NOMO-1 (cell line): ENCODE results near the gene PRKCH.
"Not testable (repeated sequence)": the region's sequence is repeated elsewhere in the genome, so short reads cannot be mapped to it uniquely, and the experiment has no call there.

Experiments used
- DNase-seq, 2 experiments: peaks; one replicate each; lab custom pipeline; 2025; ENCODE audit not compliant: unreplicated experiment in 2 of 2; lab: John Stamatoyannopoulos, UW

The PRKCH gene

DNA sequence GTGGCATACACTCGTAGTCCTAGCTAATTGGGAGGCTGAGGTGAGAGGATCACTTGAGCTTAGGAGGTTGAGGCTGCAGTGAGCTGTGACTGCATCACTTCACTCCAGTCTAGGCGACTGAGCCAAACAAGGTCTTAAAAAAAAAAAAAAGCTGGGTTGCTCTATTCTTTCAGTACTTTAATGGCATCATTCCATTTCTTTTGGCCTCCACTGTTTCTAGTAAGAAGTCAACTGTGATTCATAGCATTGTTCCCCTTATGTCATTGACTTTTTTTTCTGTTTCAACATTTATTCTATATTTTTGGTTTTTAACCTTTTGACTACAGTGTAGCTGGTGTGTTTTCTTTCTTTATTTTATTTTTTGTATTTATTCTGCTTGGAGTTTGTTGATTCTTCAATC lies 16.7 kb upstream of the PRKCH start:
- no peak for DNase-seq

- no peak for DNase-seq
Measured at GRCh38 chr14:61308198-61308597, 13.2 kb upstream of the PRKCH start.

DNA sequence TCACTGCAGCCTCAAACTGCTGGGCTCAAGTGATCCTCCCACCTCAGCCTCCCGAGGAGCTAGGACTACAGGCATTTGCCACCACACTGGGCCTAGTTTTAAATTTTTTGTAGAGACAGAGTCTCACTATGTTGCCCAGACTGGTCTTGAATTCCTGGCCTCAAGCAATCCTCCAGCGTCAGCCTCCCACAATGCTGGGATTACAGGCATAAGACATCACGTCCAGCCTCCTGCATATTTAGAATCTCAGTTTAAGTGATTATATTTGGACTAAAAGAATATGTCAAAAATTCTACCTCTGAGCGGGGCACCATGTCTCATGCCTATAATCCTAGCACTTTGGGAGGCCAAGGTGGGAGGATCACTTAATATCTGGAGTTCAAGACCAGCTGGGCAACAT lies 12.7 kb upstream of the PRKCH start:
- not testable (repeated sequence) for DNase-seq

GRCh38 chr14:61315313-61315712 lies 6.1 kb upstream of the PRKCH start:
- no peak for DNase-seq

GRCh38 chr14:61319086-61319485 lies 2.3 kb upstream of the PRKCH start:
- DNase-seq: no peak

GRCh38 chr14:61319706-61320105 lies 1.7 kb upstream of the PRKCH start:
- no peak for DNase-seq

DNA sequence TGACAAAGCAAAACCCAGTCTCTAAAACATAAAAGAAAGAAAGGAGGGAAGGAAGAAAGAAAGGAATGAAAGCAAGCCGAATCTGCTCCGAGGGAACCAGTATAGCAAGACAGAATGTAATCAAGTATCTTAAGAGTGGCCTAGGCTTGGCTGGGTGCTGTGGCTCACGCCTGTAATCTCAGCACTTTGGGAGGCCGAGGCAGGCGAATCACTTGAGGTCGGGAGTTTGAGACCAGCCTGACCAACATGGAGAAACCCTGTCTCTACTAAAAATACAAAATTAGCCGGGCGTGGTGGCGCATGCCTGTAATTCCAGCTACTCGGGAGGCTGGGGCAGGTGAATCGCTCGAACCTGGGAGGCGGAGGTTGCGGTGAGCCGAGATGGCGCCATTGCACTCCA lies 1.2 kb upstream of the PRKCH start:
- DNase-seq: not testable (repeated sequence)

DNA sequence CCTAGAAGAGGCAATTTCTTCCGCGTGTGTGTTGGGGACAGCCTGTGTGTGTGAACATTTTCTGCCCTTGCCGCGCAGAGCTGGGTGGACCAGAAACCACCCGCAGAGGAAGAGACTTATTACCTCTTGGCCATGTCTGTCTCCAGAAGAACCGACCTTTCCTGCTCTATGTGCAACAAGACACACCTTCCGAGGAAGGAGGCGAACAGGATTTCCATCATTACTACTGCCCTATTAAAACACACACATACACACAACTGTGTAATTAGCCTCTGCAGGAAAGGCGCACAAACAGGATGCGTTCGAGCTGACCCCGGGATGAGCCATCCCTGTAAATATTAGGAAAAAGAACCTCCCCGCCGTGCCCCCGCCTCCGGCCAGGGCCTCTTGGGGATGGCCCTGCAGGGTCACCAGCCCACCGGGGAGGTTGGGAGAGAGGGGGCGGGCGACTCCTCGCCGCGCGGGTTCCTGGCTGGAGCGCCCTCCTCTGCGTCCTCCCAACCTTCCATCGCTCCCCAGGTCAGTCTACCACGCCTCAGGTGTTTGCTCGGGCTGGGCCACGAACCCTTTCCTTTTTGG lies 484 bp upstream of the PRKCH start:
- DNase-seq: no peak

- no peak for DNase-seq
Measured at GRCh38 chr14:61322011-61322798, 826 bp downstream of the PRKCH start.

DNA sequence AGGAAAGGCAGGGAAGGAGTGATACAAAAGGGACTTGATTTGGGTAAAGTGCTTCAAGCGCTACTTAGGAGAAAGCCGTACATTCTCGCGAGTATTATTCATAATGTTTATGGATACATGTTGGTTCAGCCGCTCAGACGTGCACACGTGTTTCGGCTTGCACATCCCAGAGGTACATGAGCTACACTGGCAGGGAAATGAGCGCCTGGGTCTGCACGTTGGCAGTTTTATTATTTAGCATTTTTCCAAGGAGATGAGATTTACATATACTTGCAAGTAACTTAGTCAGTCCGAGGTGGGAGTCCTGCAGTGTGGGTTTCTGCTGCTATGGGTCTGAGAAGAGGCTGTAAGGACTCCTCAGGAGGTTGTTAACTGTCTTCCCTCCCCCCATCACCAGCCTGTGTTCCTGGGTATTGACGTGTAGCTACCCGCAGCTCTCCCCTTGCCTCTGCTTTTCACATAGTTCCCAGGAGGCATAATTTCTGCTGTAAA lies 1.5 kb downstream of the PRKCH start:
- DNase-seq: no peak

DNA sequence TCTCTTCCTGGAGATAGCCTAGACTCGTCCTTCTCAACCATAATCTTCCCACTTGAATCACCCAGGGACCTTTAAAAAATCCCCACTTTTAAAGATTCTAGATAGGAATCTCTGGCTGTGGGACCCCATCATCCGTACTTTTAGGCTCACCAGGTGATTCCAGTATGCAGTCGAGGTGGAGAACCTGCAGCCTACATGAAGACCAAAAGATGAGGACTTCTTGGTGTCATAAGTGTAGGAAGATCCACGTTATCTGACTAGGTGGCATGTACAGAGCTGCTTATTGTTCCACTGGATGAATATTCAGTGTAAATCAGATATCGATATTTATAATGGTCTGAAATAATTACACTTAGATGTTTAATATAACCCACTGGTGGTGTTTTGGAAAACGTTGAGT lies 2.6 kb downstream of the PRKCH start:
- no peak for DNase-seq

DNA sequence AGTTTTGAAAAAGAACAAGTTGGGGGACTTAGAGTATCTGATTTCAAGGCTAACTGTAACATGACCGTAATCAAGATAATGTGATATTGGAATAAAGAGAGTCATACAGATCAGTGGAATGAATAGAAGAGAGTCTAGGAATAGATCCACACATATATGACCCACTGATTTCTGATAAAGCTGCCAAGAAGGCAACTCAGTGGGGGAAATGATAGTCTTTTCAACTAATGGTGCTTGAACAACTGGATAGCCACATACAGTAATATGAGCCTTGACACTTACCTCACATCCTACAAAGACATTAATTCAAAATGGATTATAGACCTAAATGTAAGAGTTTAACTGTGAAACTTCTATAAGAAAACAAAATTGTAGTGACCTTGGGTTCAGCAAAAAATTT lies 3.8 kb downstream of the PRKCH start:
- no peak for DNase-seq

DNA sequence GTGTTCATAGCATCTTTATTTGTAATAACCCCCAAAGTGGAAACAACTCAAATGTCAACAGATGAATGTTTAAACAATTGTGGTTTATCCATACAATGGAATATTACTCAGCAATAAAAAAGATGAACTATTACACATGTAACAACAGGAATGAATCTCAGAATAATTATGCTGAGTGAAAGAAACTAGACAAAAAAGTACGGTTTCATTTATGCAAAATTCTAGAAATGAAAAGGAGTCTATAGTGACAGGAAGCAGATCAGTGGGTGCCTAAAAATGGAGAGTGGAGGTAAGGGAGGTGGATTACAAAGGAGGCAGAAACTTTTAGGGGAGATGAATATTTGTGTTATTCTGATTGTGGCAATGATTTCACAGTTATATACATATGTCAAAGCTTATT lies 4.8 kb downstream of the PRKCH start:
- no peak for DNase-seq

GRCh38 chr14:61326847-61327246 lies 5.5 kb downstream of the PRKCH start:
- DNase-seq: no peak

DNA sequence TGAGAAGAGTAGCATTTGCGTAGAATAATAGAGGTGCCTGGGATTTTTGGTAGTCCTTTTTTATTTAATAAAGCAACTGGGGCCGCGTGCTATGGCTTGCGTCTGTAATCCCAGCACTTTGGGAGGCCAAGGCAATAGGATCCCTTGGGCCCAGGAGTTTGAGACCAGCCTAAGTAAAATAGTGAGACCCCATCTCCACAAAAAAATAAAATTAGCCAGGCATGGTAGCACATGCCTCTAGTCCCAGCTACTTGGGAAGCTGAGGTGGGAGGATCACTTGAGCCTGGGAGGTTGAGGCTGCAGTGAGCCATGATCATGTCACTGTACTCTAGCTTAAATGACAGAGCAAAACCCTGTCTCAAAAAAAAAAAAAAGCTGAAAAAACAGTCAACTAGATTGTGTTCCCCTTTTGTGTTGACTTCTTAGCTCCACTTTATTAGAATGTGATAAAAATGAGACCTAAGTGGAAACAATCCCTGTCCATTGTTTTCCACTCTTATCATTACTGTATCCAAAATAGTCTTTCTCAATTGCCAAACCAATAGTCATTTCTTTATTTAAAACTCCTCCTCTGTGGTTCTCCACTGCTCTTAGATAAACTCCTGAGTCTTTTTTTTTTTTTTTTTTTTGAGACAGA lies 7.4 kb downstream of the PRKCH start:
- DNase-seq: peak in 1 of 2 experiments; percentile 19

GRCh38 chr14:61329478-61330051 lies 8.2 kb downstream of the PRKCH start:
- peak; percentile 68 to 85 for DNase-seq

- no peak for DNase-seq
Measured at GRCh38 chr14:61330511-61330910, 9.1 kb downstream of the PRKCH start.

GRCh38 chr14:61331992-61332657 lies 10.7 kb downstream of the PRKCH start:
- DNase-seq: no peak

DNA sequence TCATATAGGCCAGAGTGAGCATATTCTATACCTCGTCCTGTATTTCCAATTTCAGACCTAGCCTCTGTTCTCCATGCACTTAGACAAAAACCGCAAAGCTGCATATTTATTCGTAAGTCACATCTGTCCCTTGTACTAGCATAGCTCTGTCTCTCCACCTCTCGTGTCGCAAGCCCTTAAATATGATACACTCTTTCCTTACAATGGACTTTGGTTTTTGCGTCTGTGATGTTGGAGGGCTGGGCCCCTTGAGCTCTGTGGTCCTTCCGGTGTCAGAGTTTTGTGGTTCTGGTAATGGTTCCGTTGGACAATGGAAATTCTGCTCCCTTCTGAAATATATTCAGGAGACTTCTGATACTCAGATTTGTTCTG lies 11.3 kb downstream of the PRKCH start:
- DNase-seq: no peak

DNA sequence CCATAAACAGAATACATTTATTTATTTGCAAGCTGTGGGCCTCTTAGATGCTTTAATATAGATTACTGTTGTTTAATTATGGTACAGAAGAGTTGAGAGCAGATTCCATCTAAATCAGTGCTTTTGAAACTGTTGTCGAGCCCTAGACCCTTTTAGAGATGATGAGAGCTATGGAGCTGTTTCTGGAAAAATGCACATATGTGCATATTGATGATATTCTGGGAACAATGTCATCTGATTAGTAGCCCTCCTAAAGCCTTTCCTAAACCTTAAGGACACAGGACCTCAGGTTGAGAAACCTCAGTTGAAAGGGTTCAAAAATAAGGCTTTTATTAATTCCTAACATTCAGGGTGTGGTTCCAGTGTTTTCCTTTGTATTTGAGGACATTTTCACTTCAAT lies 11.7 kb downstream of the PRKCH start:
- no peak for DNase-seq

DNA sequence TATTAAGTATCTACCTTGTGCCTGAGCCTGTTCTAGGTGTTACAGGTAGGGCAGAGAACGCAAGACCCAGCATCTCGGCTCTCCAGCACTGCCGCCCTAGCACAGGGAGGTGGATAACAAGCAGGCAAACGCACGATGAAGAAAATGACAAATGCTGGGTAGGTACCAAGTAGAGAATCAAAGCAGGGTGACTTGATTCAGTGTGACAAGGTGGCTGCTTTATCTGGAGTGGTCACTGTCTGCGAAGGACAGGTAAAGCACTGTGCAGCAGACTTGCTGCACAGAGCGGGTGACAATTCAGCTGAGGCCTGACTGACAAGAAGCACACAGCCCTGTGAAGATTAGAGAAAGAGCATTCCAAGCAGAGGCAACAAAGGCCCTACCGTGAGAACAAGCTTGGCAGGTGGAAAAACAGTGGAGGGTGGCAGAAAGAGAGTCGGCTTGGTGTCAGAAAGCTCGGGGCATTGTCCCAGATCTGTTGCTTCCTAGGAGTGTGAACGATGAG lies 12.9 kb downstream of the PRKCH start:
- DNase-seq: no peak
